ENCODE measurements around the gene SPECC1. TPM values are rescaled to one million over a fixed set of nuclear protein-coding genes. Genes with fewer than 3 reads are reported as not detected.

SPECC1 gene
- total and polyA plus RNA-seq, 2 donors (not counting 1 experiment from before 2014, with no cell fraction given): 13.4 to 30.9 TPM

GRCh38 chr17:20291853-20292252, 282.7 kb downstream of the SPECC1 start:
- H3K27me3 ChIP-seq (ENCODE audit: control insufficient read depth, insufficient read depth, low read length): no peaks in the 10 kb centered on the region
- H3K27ac ChIP-seq (ENCODE audit: insufficient read depth, low read length): no peak overlapping the region
- TF ChIP-seq EZH2 (IDR thresholded peaks at IDR 0.05; ENCODE audit: low read length, missing control alignments) (no peak), CTCF (conservative IDR thresholded peaks at IDR 0.05 in 1 of 2, IDR thresholded peaks at IDR 0.05 in 1 of 2; ENCODE audit: low read depth in 1 of 2, low read length in 2 of 2) (no peak)
- no peaks in the 10 kb centered on the region for H3K4me1 ChIP-seq (ENCODE audit: control insufficient read depth, extremely low read depth, insufficient read depth, low read length)
- no peaks in the 10 kb centered on the region for H4K20me1 ChIP-seq (ENCODE audit: control insufficient read depth, extremely low read depth, insufficient read depth, low read length)
- no peak overlapping the region for H3K4me2 ChIP-seq (ENCODE audit: extremely low read depth, insufficient read depth, low read length)
- no peak overlapping the region for H3K9ac ChIP-seq (ENCODE audit: insufficient read depth, low read length)
- no peak overlapping the region for H2AFZ ChIP-seq (ENCODE audit: low read length)
- no peaks in the 10 kb centered on the region for H3K9me3 ChIP-seq (ENCODE audit: control insufficient read depth, insufficient read depth, low read depth, low read length)
- no peaks in the 10 kb centered on the region for H3K36me3 ChIP-seq (ENCODE audit: control insufficient read depth, insufficient read depth, low read length)
- no peaks in the 10 kb centered on the region for H3K79me2 ChIP-seq (ENCODE audit: control insufficient read depth, insufficient read depth, low read length)
- no peak overlapping the region for H3K4me3 ChIP-seq (replicated peaks in 1 of 4; ENCODE audit: control extremely low read depth in 1 of 4, insufficient read depth in 1 of 4, low read depth in 3 of 4, low read length in 4 of 4)
- no peak for DNase-seq (ENCODE audit: low read depth in 2 of 2)

GRCh38 chr17:20293501-20293900, 284.3 kb downstream of the SPECC1 start:
- H3K9me3 ChIP-seq (ENCODE audit: control insufficient read depth, insufficient read depth, low read depth, low read length): no peaks in the 10 kb centered on the region
- DNase-seq (ENCODE audit: low read depth in 2 of 2): no peak
- TF ChIP-seq CTCF (conservative IDR thresholded peaks at IDR 0.05 in 1 of 2, IDR thresholded peaks at IDR 0.05 in 1 of 2; ENCODE audit: low read depth in 1 of 2, low read length in 2 of 2) (no peak), EZH2 (IDR thresholded peaks at IDR 0.05; ENCODE audit: low read length, missing control alignments) (no peak)
- H3K9ac ChIP-seq (ENCODE audit: insufficient read depth, low read length): no peak overlapping the region
- no peak overlapping the region for H3K4me2 ChIP-seq (ENCODE audit: extremely low read depth, insufficient read depth, low read length)
- H2AFZ ChIP-seq (ENCODE audit: low read length): no peak overlapping the region
- H3K4me1 ChIP-seq (ENCODE audit: control insufficient read depth, extremely low read depth, insufficient read depth, low read length): no peaks in the 10 kb centered on the region
- H3K27ac ChIP-seq (ENCODE audit: insufficient read depth, low read length): no peak overlapping the region
- H4K20me1 ChIP-seq (ENCODE audit: control insufficient read depth, extremely low read depth, insufficient read depth, low read length): no peaks in the 10 kb centered on the region
- no peaks in the 10 kb centered on the region for H3K36me3 ChIP-seq (ENCODE audit: control insufficient read depth, insufficient read depth, low read length)
- no peak overlapping the region for H3K4me3 ChIP-seq (replicated peaks in 1 of 4; ENCODE audit: control extremely low read depth in 1 of 4, insufficient read depth in 1 of 4, low read depth in 3 of 4, low read length in 4 of 4)
- H3K27me3 ChIP-seq (ENCODE audit: control insufficient read depth, insufficient read depth, low read length): no peaks in the 10 kb centered on the region
- no peaks in the 10 kb centered on the region for H3K79me2 ChIP-seq (ENCODE audit: control insufficient read depth, insufficient read depth, low read length)

GRCh38 chr17:20294120-20294519, 285.0 kb downstream of the SPECC1 start:
- H4K20me1 ChIP-seq (ENCODE audit: control insufficient read depth, extremely low read depth, insufficient read depth, low read length): no peaks in the 10 kb centered on the region
- no peaks in the 10 kb centered on the region for H3K79me2 ChIP-seq (ENCODE audit: control insufficient read depth, insufficient read depth, low read length)
- H3K4me1 ChIP-seq (ENCODE audit: control insufficient read depth, extremely low read depth, insufficient read depth, low read length): no peaks in the 10 kb centered on the region
- no peaks in the 10 kb centered on the region for H3K9me3 ChIP-seq (ENCODE audit: control insufficient read depth, insufficient read depth, low read depth, low read length)
- no peak overlapping the region for H3K9ac ChIP-seq (ENCODE audit: insufficient read depth, low read length)
- no peak overlapping the region for H3K27ac ChIP-seq (ENCODE audit: insufficient read depth, low read length)
- no peak overlapping the region for H3K4me2 ChIP-seq (ENCODE audit: extremely low read depth, insufficient read depth, low read length)
- no peak overlapping the region for H3K4me3 ChIP-seq (replicated peaks in 1 of 4; ENCODE audit: control extremely low read depth in 1 of 4, insufficient read depth in 1 of 4, low read depth in 3 of 4, low read length in 4 of 4)
- H2AFZ ChIP-seq (ENCODE audit: low read length): no peak overlapping the region
- no peak for DNase-seq (ENCODE audit: low read depth in 2 of 2)
- no peak for TF ChIP-seq EZH2 (IDR thresholded peaks at IDR 0.05; ENCODE audit: low read length, missing control alignments)
- TF ChIP-seq CTCF (conservative IDR thresholded peaks at IDR 0.05 in 1 of 2, IDR thresholded peaks at IDR 0.05 in 1 of 2; ENCODE audit: low read depth in 1 of 2, low read length in 2 of 2): no peak
- H3K36me3 ChIP-seq (ENCODE audit: control insufficient read depth, insufficient read depth, low read length): no peaks in the 10 kb centered on the region
- H3K27me3 ChIP-seq (ENCODE audit: control insufficient read depth, insufficient read depth, low read length): no peaks in the 10 kb centered on the region

All from fibroblast of lung (primary cell).